Astrocyte (in vitro differentiated cells and primary cell): ENCODE results near the gene CCDC40.

Experiments
- EZH2 ChIP-seq: IDR thresholded peaks from 2 replicates; pipeline ENCODE4 v1.6.1; 2012; ENCODE audit warnings: mild to moderate bottlenecking, low read length, inconsistent platforms; ENCODE audit not compliant: insufficient read depth
- TF ChIP-seq, protein P1 (sequence below): IDR thresholded peaks from 2 replicates; pipeline ENCODE4 v1.5.1; 2011; ENCODE audit warnings: low read depth, mild to moderate bottlenecking, inconsistent platforms, low read length, moderate library complexity; ENCODE audit not compliant: insufficient read depth

DNA sequence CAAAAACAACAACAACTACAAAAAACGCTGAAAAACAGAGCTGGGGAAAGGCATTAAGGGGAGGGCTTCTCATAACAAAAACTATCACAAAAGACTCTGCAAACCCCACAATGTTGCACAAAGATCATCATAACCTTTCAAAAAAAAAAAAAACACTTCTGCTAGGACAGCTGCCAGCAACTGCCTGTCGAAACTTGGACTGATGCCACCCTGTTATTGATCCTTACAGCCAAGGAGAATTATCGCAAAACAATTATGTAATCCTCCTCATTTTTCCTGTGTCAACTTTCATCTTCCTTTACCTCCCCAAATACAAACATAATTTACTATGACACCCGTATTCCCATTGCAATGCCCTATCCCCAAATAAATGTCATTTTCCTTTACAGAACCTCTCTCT is 9.3 kb downstream of the CCDC40 start:
- no peak for TF ChIP-seq EZH2
- TF ChIP-seq, protein P1, sequence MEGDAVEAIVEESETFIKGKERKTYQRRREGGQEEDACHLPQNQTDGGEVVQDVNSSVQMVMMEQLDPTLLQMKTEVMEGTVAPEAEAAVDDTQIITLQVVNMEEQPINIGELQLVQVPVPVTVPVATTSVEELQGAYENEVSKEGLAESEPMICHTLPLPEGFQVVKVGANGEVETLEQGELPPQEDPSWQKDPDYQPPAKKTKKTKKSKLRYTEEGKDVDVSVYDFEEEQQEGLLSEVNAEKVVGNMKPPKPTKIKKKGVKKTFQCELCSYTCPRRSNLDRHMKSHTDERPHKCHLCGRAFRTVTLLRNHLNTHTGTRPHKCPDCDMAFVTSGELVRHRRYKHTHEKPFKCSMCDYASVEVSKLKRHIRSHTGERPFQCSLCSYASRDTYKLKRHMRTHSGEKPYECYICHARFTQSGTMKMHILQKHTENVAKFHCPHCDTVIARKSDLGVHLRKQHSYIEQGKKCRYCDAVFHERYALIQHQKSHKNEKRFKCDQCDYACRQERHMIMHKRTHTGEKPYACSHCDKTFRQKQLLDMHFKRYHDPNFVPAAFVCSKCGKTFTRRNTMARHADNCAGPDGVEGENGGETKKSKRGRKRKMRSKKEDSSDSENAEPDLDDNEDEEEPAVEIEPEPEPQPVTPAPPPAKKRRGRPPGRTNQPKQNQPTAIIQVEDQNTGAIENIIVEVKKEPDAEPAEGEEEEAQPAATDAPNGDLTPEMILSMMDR, result no peak
